GM10248 (cell line): ENCODE measurements around the gene CYP2B6.
"Not testable (repeated sequence)": the region's sequence is repeated elsewhere in the genome, so short reads cannot be mapped to it uniquely, and the experiment has no call there.

ENCODE experiments used
- CTCF ChIA-PET: fragments of 300-600 bp; sonication (Branson Sonifier 250); formaldehyde crosslinking; extraction: SDS; loops from one replicate; lab custom pipeline; 2021; ENCODE audit warnings: antibody characterized with exemption; lab: Yijun Ruan, JAX
- POLR2A ChIA-PET: fragments of 350-650 bp; sonication (Branson Sonifier 250); formaldehyde crosslinking; extraction: SDS; loops from one replicate; lab custom pipeline; 2020; ENCODE audit warnings: antibody characterized with exemption; lab: Yijun Ruan, JAX
- DNase-seq: peaks from one replicate; pipeline ENCODE4 v3.0.0; 2012; ENCODE audit errors: extremely low spot score
- TF ChIP-seq, protein P1 (sequence below): IDR thresholded peaks from 2 replicates; pipeline ENCODE4 v1.5.1; 2012; ENCODE audit warnings: mild to moderate bottlenecking, low read depth; ENCODE audit errors: extremely low read depth, missing control alignments, control extremely low read depth

CYP2B6 gene

DNA sequence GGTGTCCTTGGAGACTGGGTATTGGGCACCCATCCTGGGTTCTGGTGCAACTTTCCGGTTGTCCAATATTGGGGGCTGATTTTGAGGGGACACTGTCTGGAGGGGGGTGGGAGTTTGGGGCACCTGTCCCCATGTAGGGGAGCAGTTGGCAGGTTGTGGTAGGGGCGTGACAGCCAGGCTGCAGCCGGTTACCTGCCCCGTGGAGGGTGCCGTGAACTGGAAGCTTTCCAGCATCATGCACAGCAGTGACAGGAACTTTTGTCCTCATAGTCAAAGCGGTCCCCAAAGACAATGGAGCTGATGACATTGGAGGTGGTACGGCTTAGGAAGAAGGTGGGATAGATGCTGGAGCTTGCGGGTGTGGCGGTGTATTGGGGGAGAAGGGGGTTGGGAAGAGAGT is 34.3 kb downstream of the CYP2B6 start:
- TF ChIP-seq, protein P1, sequence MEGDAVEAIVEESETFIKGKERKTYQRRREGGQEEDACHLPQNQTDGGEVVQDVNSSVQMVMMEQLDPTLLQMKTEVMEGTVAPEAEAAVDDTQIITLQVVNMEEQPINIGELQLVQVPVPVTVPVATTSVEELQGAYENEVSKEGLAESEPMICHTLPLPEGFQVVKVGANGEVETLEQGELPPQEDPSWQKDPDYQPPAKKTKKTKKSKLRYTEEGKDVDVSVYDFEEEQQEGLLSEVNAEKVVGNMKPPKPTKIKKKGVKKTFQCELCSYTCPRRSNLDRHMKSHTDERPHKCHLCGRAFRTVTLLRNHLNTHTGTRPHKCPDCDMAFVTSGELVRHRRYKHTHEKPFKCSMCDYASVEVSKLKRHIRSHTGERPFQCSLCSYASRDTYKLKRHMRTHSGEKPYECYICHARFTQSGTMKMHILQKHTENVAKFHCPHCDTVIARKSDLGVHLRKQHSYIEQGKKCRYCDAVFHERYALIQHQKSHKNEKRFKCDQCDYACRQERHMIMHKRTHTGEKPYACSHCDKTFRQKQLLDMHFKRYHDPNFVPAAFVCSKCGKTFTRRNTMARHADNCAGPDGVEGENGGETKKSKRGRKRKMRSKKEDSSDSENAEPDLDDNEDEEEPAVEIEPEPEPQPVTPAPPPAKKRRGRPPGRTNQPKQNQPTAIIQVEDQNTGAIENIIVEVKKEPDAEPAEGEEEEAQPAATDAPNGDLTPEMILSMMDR = no peak
- ChIA-PET CTCF (no interaction called here), POLR2A (no interaction called here)
- no peak for DNase-seq

DNA sequence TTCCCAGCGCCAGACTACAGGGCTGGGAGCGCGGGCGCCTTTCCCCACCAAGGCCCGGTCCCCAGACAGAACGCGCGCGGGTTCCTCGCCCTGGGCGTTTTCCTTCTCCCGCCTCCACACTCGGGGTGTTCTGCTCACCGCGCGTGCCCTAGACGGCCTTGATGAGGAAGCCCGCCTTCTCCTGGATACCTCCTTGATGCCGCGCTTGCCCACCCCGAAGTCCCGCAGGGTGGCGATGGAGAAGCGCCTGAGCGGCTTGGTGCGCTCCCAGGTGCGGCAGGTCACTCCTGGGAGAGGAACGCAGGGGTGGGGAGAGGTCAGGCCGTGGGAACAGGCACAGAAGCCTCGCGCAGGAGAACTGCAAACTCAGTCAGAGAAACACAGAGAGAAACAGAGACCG is 34.8 kb downstream of the CYP2B6 start:
- CTCF ChIA-PET = no interaction called here
- POLR2A ChIA-PET = no interaction called here
- TF ChIP-seq, protein P1 = no peak
- DNase-seq = no peak

DNA sequence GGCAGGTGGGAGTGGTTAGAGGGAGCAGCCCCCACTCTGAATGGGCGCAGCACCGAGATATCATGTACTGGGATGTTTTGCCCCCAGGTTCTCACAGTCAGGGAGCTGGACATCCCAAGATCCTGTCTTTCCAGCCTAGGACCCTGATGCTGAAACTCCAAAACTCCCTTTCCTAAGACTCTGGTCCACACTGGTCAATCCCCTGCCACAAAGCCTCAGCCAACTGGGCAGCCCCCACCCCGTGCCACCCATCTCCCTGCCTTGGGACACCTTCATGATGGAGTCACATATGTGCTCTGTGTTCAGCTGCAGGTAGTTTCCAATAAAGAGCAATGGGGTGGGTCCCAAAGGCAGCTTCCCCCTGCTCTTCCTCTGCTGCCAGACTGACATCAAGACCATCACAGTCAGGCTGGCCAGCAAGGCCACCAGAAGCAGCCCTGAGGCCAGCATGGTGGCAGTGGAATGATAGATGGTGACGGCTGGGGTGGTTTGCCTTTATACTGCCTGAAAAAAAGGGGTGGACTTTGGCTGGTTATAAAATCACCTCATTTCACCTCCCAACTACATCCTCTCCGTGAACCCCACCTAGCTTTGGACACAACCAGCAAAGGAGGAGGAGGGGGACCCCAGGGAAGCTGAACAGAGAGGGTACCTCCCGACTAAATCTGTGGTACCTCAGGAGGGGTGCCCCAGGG is 36.3 kb downstream of the CYP2B6 start:
- TF ChIP-seq, protein P1 = no peak
- DNase-seq = no peak
- CTCF ChIA-PET = no interaction called here
- POLR2A ChIA-PET = no interaction called here

DNA sequence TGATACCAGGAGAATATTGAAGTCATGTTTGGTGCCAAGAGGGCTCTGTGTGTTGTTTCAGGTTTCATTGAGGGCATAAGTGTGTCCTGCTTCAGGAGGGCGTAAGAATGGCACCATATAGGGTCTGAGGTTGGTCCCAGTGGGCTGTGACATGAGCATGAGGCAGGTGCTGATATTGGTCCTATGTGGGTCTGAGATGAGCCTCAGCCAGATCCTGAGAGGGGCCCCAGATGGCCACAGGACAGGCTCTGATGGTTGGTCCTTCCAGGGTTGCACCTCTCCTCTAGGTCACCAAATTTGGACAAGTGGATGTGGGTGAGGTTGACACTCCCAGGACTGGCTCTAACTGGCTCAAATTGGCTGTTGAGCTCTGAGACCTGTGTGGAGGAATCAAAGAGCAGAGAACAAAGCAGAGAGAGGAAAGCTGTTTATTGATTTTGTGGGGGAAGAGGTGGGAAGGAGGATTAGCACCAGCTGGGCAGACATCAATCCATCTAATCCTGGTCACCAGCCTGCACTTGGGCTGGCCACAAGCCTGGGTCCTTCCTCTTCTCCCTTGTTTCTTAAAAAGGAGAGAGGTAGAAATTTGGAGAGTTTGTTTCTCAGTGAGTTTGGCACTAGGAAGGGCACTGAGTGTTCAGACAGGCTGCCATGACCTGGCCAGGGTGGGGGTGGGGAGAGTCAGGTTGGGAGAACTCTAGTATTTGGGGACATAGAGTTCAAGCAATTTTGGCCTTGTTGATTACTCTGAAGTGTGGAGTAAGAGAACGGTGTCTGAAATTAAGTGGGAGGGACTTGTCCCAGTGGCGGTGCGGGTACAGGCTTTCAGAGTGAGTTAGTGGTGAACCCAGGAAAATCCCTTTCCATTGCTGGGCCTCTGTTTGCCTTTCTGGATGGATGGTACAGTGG is 38.7 kb downstream of the CYP2B6 start:
- ChIA-PET POLR2A (no interaction called here), CTCF (interaction anchor here (1.1 kb wide), 1 partner anchor 12 kb away, joined by 3 read pairs; no protein-coding TSS in a partner anchor)
- TF ChIP-seq, protein P1 = no peak
- no peak for DNase-seq

DNA sequence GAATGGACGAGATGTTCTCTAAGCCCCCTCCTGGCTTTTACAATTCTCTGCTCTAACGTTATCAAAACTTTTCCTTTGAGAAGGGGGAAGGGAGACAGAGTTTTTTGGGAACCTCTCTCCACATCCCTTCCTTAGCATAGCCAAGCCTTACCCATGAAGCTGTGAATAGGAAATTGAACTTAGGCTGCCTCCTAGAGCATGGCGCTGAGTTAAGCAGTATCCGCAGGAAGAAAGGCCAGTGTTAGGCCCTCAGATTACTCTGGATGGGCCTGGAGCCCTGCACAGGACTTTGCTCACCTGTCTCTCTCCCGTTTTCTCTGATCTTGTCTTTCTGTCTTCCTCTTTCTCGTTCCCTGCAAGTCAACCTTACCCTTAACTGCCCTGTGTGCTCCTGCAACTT is 39.6 kb downstream of the CYP2B6 start:
- ChIA-PET POLR2A (no interaction called here), CTCF (no interaction called here)
- TF ChIP-seq, protein P1 = no peak
- DNase-seq = no peak

DNA sequence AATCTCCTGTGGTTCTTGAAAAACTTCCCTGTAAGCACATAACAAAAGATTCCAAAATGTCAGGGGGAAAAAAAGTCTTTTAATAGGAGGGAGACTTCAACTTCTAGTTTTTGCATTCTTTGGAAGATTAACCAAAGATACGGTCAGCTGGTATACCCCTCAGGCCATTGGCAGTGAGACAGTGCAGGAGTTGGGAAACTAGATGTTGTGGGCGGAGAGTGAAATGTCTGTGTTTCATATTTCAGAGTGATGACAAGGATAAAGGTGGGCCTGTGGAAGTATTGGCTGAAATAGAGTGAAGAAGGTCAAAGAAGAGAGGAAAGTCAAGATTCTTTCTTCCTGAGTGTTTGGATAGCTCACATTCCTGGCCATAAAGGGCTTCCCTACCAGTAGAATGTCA is 40.8 kb downstream of the CYP2B6 start:
- CTCF ChIA-PET = interaction anchor here (1.4 kb wide), 1 partner anchor 57 kb away, joined by 4 read pairs; no protein-coding TSS in a partner anchor
- TF ChIP-seq, protein P1 = no peak
- DNase-seq = no peak
- POLR2A ChIA-PET = no interaction called here

DNA sequence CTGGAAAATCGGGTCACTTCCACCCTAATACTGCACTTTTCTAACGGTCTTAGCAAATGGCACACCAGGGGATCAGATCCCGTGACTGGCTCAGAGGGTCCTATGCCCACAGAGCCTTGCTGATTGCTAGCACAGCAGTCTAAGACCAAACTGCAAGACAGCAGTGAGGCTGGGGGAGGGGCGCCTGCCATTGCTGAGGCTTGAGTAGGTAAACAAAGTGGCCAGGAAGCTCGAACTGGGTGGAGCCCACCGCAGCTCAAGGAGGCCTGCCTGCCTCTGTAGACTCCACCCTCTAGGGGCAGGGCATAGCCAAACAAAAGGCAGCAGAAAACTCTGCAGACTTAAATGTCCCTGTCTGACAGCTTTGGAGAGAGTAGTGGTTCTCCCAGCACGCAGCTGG is 42.2 kb downstream of the CYP2B6 start:
- DNase-seq, POLR2A ChIA-PET: not testable (repeated sequence)
- CTCF ChIA-PET = interaction anchor here (1.4 kb wide), 1 partner anchor 58 kb away, joined by 4 read pairs; no protein-coding TSS in a partner anchor
